Chondrocyte (in vitro differentiated cells): ENCODE measurements around the gene FAM107B. TPM values are rescaled to one million over a fixed set of nuclear protein-coding genes. Genes with fewer than 3 reads are reported as not detected.

Experiments used
- DNase-seq: peaks from one replicate; pipeline ENCODE4 v3.0.0; 2021; ENCODE audit warnings: mixed read lengths, low spot score
- H3K27ac Mint-ChIP-seq: one replicate; pipeline ENCODE4 v1.8.0; 2021; ENCODE audit warnings: mild to moderate bottlenecking, moderate library complexity, mixed read lengths; ENCODE audit not compliant: unreplicated experiment
- H3K27me3 Mint-ChIP-seq: 2 replicates; pipeline ENCODE4 v1.8.0; 2021; ENCODE audit warnings: low read depth, mixed read lengths
- H3K36me3 Mint-ChIP-seq: 2 replicates; pipeline ENCODE4 v1.8.0; 2021; ENCODE audit warnings: low read depth, mixed read lengths
- H3K4me1 Mint-ChIP-seq: 2 replicates; pipeline ENCODE4 v1.8.0; 2021; ENCODE audit warnings: low read depth, mild to moderate bottlenecking, mixed read lengths
- H3K4me3 Mint-ChIP-seq: one replicate; pipeline ENCODE4 v1.8.0; 2021; ENCODE audit warnings: mild to moderate bottlenecking, moderate library complexity, mixed read lengths; ENCODE audit not compliant: unreplicated experiment
- H3K9me3 Mint-ChIP-seq: 2 replicates; pipeline ENCODE4 v1.8.0; 2021; ENCODE audit warnings: low read depth, mixed read lengths
- total RNA-seq: library from RNA; stranded (reverse); gene quantifications from 3 replicates; pipeline ENCODE4 v1.2.1, GENCODE V29; 2021
- TF ChIP-seq, protein P1 (sequence below): fragments of 200-600 bp; sonication (generic); IDR thresholded peaks from 2 replicates; pipeline ENCODE4 v1.5.0; 2021; ENCODE audit warnings: antibody characterized with exemption, mild to moderate bottlenecking, moderate library complexity

The FAM107B gene
- total RNA-seq, 1 donor from 2014 or later: 29.1 TPM

- no peak for DNase-seq
- Mint-ChIP-seq H3K27ac (no peak overlapping the region), H3K4me3 (no peak overlapping the region), H3K4me1 (peaks cover 31% of the 10 kb centered on the region), H3K27me3 (no peaks in the 10 kb centered on the region), H3K36me3 (no peaks in the 10 kb centered on the region), H3K9me3 (peaks cover 3% of the 10 kb centered on the region)
- TF ChIP-seq, protein P1, sequence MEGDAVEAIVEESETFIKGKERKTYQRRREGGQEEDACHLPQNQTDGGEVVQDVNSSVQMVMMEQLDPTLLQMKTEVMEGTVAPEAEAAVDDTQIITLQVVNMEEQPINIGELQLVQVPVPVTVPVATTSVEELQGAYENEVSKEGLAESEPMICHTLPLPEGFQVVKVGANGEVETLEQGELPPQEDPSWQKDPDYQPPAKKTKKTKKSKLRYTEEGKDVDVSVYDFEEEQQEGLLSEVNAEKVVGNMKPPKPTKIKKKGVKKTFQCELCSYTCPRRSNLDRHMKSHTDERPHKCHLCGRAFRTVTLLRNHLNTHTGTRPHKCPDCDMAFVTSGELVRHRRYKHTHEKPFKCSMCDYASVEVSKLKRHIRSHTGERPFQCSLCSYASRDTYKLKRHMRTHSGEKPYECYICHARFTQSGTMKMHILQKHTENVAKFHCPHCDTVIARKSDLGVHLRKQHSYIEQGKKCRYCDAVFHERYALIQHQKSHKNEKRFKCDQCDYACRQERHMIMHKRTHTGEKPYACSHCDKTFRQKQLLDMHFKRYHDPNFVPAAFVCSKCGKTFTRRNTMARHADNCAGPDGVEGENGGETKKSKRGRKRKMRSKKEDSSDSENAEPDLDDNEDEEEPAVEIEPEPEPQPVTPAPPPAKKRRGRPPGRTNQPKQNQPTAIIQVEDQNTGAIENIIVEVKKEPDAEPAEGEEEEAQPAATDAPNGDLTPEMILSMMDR: no peak
These were observed 287.8 kb downstream of the FAM107B start for GRCh38 chr10:14486777-14487487.

- Mint-ChIP-seq H3K4me3 (no peak overlapping the region), H3K9me3 (no peaks in the 10 kb centered on the region), H3K27ac (no peak overlapping the region), H3K27me3 (no peaks in the 10 kb centered on the region), H3K4me1 (peaks cover 36% of the 10 kb centered on the region), H3K36me3 (no peaks in the 10 kb centered on the region)
- no peak for DNase-seq
- TF ChIP-seq, protein P1: no peak
These were observed 288.7 kb downstream of the FAM107B start for GRCh38 chr10:14485986-14486385.

DNA sequence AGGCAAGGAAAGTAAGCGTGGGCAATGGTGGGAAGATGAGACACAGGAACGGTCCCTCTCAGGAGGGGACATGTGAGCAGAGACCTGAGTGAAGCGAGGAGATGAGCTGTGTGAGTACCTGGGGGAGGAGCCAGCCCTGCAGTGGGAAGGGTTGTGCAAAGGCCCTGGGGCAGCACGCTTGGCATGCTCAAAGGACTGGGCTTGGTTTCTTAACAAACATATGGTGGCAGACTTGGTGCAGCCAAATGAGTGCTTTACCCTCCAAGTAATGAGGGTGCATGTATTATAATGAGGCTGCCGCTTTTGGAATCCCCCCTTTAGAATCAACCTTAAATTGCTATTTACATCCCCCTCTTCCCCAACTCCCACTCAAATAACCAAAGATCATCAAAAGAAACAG is 291.3 kb downstream of the FAM107B start:
- TF ChIP-seq, protein P1: no peak
- no peak for DNase-seq
- no peaks in the 10 kb centered on the region for H3K36me3 Mint-ChIP-seq
- H3K27ac Mint-ChIP-seq: no peak overlapping the region
- no peaks in the 10 kb centered on the region for H3K27me3 Mint-ChIP-seq
- no peaks in the 10 kb centered on the region for H3K9me3 Mint-ChIP-seq
- peaks cover 33% of the 10 kb centered on the region for H3K4me1 Mint-ChIP-seq
- H3K4me3 Mint-ChIP-seq: no peak overlapping the region

DNA sequence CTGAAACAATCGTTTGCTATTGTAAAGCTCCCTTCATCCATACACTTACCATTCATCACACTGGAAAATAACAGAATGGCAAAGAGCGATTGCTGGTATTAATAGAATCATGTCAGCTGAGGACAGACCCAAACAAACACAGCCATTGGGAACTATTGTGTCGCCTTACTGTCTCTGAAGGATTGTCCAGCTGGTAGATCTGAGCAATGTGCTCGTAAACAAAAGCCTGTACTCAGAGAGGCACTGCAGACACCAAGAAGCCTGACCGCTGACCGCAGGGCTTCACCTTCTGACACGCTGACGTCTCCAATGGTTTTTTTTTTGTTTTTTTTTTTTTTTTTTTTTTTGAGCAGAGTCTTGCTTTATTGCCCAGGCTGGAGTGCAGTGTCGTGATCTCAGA is 292.9 kb downstream of the FAM107B start:
- H3K27ac Mint-ChIP-seq: no peak overlapping the region
- DNase-seq: no peak
- no peaks in the 10 kb centered on the region for H3K36me3 Mint-ChIP-seq

GRCh38 chr10:14481014-14481413 is 293.7 kb downstream of the FAM107B start:
- no peak for DNase-seq
- TF ChIP-seq, protein P1: no peak
- peaks cover 37% of the 10 kb centered on the region for H3K4me1 Mint-ChIP-seq
- no peak overlapping the region for H3K4me3 Mint-ChIP-seq
- no peaks in the 10 kb centered on the region for H3K9me3 Mint-ChIP-seq
- H3K27ac Mint-ChIP-seq: no peak overlapping the region
- H3K27me3 Mint-ChIP-seq: no peaks in the 10 kb centered on the region
- no peaks in the 10 kb centered on the region for H3K36me3 Mint-ChIP-seq

More for the DNA sequence above, 292.9 kb downstream of the FAM107B start:
- Mint-ChIP-seq H3K4me3 (no peak overlapping the region), H3K9me3 (no peaks in the 10 kb centered on the region), H3K27me3 (no peaks in the 10 kb centered on the region), H3K4me1 (peaks cover 33% of the 10 kb centered on the region)
- TF ChIP-seq, protein P1: no peak
